Measurements from ENCODE around the gene SIDT2.

DNA sequence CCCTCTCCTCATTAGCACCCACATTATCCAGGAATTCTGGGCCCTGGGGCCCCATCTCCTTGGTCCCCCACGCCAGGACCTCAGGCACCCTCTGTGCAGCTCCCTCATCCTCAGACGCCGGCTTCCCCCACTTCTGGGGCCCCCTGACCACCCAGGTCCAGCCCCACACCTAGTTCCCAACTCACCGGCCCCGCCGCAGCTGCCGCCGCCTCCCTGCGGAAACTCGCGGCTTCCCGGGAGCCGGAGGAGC is 53.2 kb downstream of the SIDT2 start, which contains the start of gene PCSK7:
- TF ChIP-seq, protein P1, sequence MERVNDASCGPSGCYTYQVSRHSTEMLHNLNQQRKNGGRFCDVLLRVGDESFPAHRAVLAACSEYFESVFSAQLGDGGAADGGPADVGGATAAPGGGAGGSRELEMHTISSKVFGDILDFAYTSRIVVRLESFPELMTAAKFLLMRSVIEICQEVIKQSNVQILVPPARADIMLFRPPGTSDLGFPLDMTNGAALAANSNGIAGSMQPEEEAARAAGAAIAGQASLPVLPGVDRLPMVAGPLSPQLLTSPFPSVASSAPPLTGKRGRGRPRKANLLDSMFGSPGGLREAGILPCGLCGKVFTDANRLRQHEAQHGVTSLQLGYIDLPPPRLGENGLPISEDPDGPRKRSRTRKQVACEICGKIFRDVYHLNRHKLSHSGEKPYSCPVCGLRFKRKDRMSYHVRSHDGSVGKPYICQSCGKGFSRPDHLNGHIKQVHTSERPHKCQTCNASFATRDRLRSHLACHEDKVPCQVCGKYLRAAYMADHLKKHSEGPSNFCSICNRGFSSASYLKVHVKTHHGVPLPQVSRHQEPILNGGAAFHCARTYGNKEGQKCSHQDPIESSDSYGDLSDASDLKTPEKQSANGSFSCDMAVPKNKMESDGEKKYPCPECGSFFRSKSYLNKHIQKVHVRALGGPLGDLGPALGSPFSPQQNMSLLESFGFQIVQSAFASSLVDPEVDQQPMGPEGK (CRISPR knock-in tag; IDR thresholded peaks at IDR 0.05; ENCODE audit: borderline replicate concordance), result no peak
- TF ChIP-seq ZNF565 (CRISPR knock-in tag; conservative IDR thresholded peaks at IDR 0.05; ENCODE audit: low read depth) (no peak), CSDC2 (CRISPR knock-in tag; IDR thresholded peaks at IDR 0.05) (no peak), ARNTL (CRISPR knock-in tag; IDR thresholded peaks at IDR 0.05; ENCODE audit: borderline replicate concordance, low read depth) (no peak), ZNF8 (CRISPR knock-in tag; IDR thresholded peaks at IDR 0.05) (no peak), ZC3H10 (CRISPR knock-in tag; IDR thresholded peaks at IDR 0.05) (no peak), ZNF70 (CRISPR knock-in tag; IDR thresholded peaks at IDR 0.05) (no peak), RARB (CRISPR knock-in tag; IDR thresholded peaks at IDR 0.05) (no peak), SNAI2 (CRISPR knock-in tag; IDR thresholded peaks at IDR 0.05) (no peak), TOX (CRISPR knock-in tag; IDR thresholded peaks at IDR 0.05; ENCODE audit: borderline replicate concordance) (no peak), ZFP3 (CRISPR knock-in tag; IDR thresholded peaks at IDR 0.05) (no peak), PPARA (CRISPR knock-in tag; IDR thresholded peaks at IDR 0.05; ENCODE audit: borderline replicate concordance) (no peak)
- TF ChIP-seq, protein P2, sequence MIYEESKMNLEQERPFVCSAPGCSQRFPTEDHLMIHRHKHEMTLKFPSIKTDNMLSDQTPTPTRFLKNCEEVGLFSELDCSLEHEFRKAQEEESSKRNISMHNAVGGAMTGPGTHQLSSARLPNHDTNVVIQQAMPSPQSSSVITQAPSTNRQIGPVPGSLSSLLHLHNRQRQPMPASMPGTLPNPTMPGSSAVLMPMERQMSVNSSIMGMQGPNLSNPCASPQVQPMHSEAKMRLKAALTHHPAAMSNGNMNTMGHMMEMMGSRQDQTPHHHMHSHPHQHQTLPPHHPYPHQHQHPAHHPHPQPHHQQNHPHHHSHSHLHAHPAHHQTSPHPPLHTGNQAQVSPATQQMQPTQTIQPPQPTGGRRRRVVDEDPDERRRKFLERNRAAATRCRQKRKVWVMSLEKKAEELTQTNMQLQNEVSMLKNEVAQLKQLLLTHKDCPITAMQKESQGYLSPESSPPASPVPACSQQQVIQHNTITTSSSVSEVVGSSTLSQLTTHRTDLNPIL (CRISPR knock-in tag; IDR thresholded peaks at IDR 0.05; ENCODE audit: low read depth), result no peak
- TF ChIP-seq, protein P3, sequence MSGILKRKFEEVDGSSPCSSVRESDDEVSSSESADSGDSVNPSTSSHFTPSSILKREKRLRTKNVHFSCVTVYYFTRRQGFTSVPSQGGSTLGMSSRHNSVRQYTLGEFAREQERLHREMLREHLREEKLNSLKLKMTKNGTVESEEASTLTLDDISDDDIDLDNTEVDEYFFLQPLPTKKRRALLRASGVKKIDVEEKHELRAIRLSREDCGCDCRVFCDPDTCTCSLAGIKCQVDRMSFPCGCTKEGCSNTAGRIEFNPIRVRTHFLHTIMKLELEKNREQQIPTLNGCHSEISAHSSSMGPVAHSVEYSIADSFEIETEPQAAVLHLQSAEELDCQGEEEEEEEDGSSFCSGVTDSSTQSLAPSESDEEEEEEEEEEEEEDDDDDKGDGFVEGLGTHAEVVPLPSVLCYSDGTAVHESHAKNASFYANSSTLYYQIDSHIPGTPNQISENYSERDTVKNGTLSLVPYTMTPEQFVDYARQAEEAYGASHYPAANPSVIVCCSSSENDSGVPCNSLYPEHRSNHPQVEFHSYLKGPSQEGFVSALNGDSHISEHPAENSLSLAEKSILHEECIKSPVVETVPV (CRISPR knock-in tag; IDR thresholded peaks at IDR 0.05), result no peak

All from SK-N-SH treated with all-trans-retinoic acid at 6 μM for 48 hours (cell line).